Gastrocnemius medialis (tissue), 4 donors: ENCODE results near the gene AFF3. TPM values are rescaled to one million over a fixed set of nuclear protein-coding genes. Genes with fewer than 3 reads are reported as not detected.

Experiments used
- ATAC-seq, 2 donors: fragments of 150-250 bp; one replicate each; pipeline ENCODE4 v1.9.1; 2016
- DNase-seq, 2 donors: peaks; one replicate each; pipeline ENCODE4 v3.0.0-alpha.2; 2019
- H3K27ac ChIP-seq, 4 donors: fragments of 200-600 bp; sonication (generic); 1 replicate in 1 of 4; 2 replicates in 3 of 4; pipeline ENCODE4 v1.5.1; 2016 to 2018; ENCODE audit warnings: mild to moderate bottlenecking in 2 of 4, moderate library complexity in 1 of 4
- H3K27me3 ChIP-seq, 3 donors: fragments of 200-600 bp; sonication (generic) in 2 of 3; 1 replicate in 1 of 3; 2 replicates in 2 of 3; pipeline versions ENCODE4 v1.5.1 to v1.6.0; 2016 to 2019; ENCODE audit warnings: mild to moderate bottlenecking in 1 of 3, moderate library complexity in 1 of 3
- H3K36me3 ChIP-seq, 2 donors: fragments of 200-600 bp; sonication (generic) in 1 of 2; one replicate each; pipeline ENCODE4 v1.5.1; 2017 to 2018
- H3K4me1 ChIP-seq, 2 donors: fragments of 200-600 bp; sonication (generic) in 1 of 2; one replicate each; pipeline ENCODE4 v1.5.1; 2016 to 2017; ENCODE audit warnings: mild to moderate bottlenecking in 2 of 2
- H3K4me3 ChIP-seq, 4 donors: fragments of 200-600 bp; sonication (generic) in 3 of 4; 1 replicate in 1 of 4; 2 replicates in 3 of 4; pipeline ENCODE4 v1.5.1; 2016 to 2019; ENCODE audit warnings: mild to moderate bottlenecking in 2 of 4
- H3K9me3 ChIP-seq, 3 donors: fragments of 200-600 bp; sonication (generic) in 2 of 3; 1 replicate in 1 of 3; 2 replicates in 2 of 3; pipeline ENCODE4 v1.5.1; 2016 to 2019
- CTCF ChIP-seq, 5 experiments: fragments of 450-650 bp in 3 of 5; fragments of 200-600 bp in 2 of 5; sonication (generic) in 2 of 5; IDR thresholded peaks in 4 of 5; conservative IDR thresholded peaks in 1 of 5; 1 replicate in 4 of 5; 2 replicates in 1 of 5; pipeline ENCODE4 v1.5.1; 2016 to 2019; ENCODE audit warnings: antibody characterized with exemption in 5 of 5, mild to moderate bottlenecking in 3 of 5, moderate library complexity in 3 of 5
- POLR2A ChIP-seq, 2 donors: fragments of 450-650 bp; IDR thresholded peaks; one replicate each; pipeline ENCODE4 v1.6.1; 2017; ENCODE audit warnings: antibody characterized with exemption in 2 of 2, mild to moderate bottlenecking in 2 of 2, moderate library complexity in 2 of 2
- in situ Hi-C, 4 donors: fragments of 200-750 bp; cut with MboI; loops; one replicate each; pipeline versions ENCODE4 v1.15.0 to v1.8.0; 2017; ENCODE audit warnings: low sequenced_read_pairs in 4 of 4
- intact Hi-C: fragments of 100-400 bp; cut with DNase I; formaldehyde crosslinking; loops from one replicate; pipeline ENCODE4 v1.15.1; 2023; ENCODE audit warnings: low total_unique reads
- total RNA-seq, 4 donors: library from RNA; depleted of rRNA; stranded (reverse); fragments of >200 nt; gene quantifications; one replicate each; pipeline versions ENCODE4 v1.1.0 to v1.2.3, GENCODE V29; 2016

Gene AFF3
- total RNA-seq, 4 donors from 2014 or later: 0.22 to 0.55 (median 0.47) TPM

- TF ChIP-seq CTCF (IDR thresholded peaks at IDR 0.05 in 4 of 5, conservative IDR thresholded peaks at IDR 0.05 in 1 of 5): no peak
- no peak for TF ChIP-seq POLR2A (IDR thresholded peaks at IDR 0.05)
- H3K4me3 ChIP-seq: no peak overlapping the region
- H3K9me3 ChIP-seq: no peaks in the 10 kb centered on the region
- H3K27me3 ChIP-seq: no peaks in the 10 kb centered on the region
- ATAC-seq (no peak), DNase-seq (no peak)
- in situ Hi-C loops (loop anchor here in 2 of 4 donors (25.0 kb wide), 1 partner anchor 257 kb away; no protein-coding TSS in a partner anchor), intact Hi-C loops (no loop called here)
- H3K4me1 ChIP-seq: no peaks in the 10 kb centered on the region
- no peak overlapping the region for H3K27ac ChIP-seq
- H3K36me3 ChIP-seq: no peaks in the 10 kb centered on the region
Measured at GRCh38 chr2:99819766-99820165, 322.6 kb downstream of the AFF3 start.

GRCh38 chr2:99818842-99819241 lies 323.5 kb downstream of the AFF3 start:
- no peak overlapping the region for H3K4me3 ChIP-seq
- in situ Hi-C loops (loop anchor here in 2 of 4 donors (25.0 kb wide), 1 partner anchor 257 kb away; no protein-coding TSS in a partner anchor), intact Hi-C loops (no loop called here)
- no peaks in the 10 kb centered on the region for H3K9me3 ChIP-seq
- H3K27me3 ChIP-seq: no peaks in the 10 kb centered on the region
- H3K4me1 ChIP-seq: no peaks in the 10 kb centered on the region
- ATAC-seq (no peak), DNase-seq (no peak)
- no peak overlapping the region for H3K27ac ChIP-seq
- H3K36me3 ChIP-seq: no peaks in the 10 kb centered on the region
- no peak for TF ChIP-seq POLR2A (IDR thresholded peaks at IDR 0.05)
- TF ChIP-seq CTCF (IDR thresholded peaks at IDR 0.05 in 4 of 5, conservative IDR thresholded peaks at IDR 0.05 in 1 of 5): no peak

DNA sequence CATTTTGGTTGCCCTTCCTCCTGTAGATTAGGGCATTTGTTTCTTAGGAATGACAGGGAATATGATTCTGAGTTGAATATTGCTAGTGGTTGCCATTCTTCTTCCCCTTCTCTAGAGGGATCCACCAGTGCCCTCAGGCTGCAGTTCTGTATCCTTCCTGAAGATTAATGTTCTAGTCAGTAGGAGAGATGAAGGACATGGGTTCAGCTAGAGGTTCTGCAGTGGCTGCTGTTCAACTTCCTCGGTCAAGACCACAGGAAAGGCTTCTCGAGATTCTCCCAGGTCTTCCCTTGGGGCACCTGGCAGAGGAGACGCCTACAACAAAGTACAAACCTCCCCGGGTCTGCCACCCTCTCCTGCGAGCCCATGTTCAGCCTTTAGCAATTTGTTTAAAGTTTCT lies 325.5 kb downstream of the AFF3 start:
- Histone ChIP-seq H3K27me3 (no peaks in the 10 kb centered on the region), H3K36me3 (no peaks in the 10 kb centered on the region), H3K9me3 (no peaks in the 10 kb centered on the region), H3K27ac (no peak overlapping the region), H3K4me3 (no peak overlapping the region), H3K4me1 (no peaks in the 10 kb centered on the region)
- in situ Hi-C loops (loop anchor here in 2 of 4 donors (25.0 kb wide), 1 partner anchor 255 kb away; no protein-coding TSS in a partner anchor), intact Hi-C loops (no loop called here)
- TF ChIP-seq CTCF (IDR thresholded peaks at IDR 0.05 in 4 of 5, conservative IDR thresholded peaks at IDR 0.05 in 1 of 5): no peak
- no peak for TF ChIP-seq POLR2A (IDR thresholded peaks at IDR 0.05)
- DNase-seq: no peak
- no peak for ATAC-seq

GRCh38 chr2:99812426-99812825 lies 330.0 kb downstream of the AFF3 start:
- intact Hi-C loops (no loop called here), in situ Hi-C loops (loop anchor here in 2 of 4 donors (25.0 kb wide), 1 partner anchor 250 kb away; no protein-coding TSS in a partner anchor)
- Histone ChIP-seq H3K4me3 (no peak overlapping the region), H3K36me3 (no peaks in the 10 kb centered on the region), H3K4me1 (no peaks in the 10 kb centered on the region), H3K9me3 (no peaks in the 10 kb centered on the region), H3K27ac (no peak overlapping the region), H3K27me3 (no peaks in the 10 kb centered on the region)
- ATAC-seq (no peak), DNase-seq (no peak)
- TF ChIP-seq CTCF (IDR thresholded peaks at IDR 0.05 in 4 of 5, conservative IDR thresholded peaks at IDR 0.05 in 1 of 5) (no peak), POLR2A (IDR thresholded peaks at IDR 0.05) (no peak)

GRCh38 chr2:99811544-99811943 lies 330.8 kb downstream of the AFF3 start:
- no peaks in the 10 kb centered on the region for H3K9me3 ChIP-seq
- H3K4me3 ChIP-seq: no peak overlapping the region
- in situ Hi-C loops (loop anchor here in 2 of 4 donors (25.0 kb wide), 1 partner anchor 249 kb away; no protein-coding TSS in a partner anchor), intact Hi-C loops (no loop called here)
- no peak for DNase-seq
- H3K4me1 ChIP-seq: no peaks in the 10 kb centered on the region
- no peaks in the 10 kb centered on the region for H3K27me3 ChIP-seq
- ATAC-seq: no peak
- no peak overlapping the region for H3K27ac ChIP-seq
- H3K36me3 ChIP-seq: no peaks in the 10 kb centered on the region
- TF ChIP-seq POLR2A (IDR thresholded peaks at IDR 0.05): no peak
- no peak for TF ChIP-seq CTCF (IDR thresholded peaks at IDR 0.05 in 4 of 5, conservative IDR thresholded peaks at IDR 0.05 in 1 of 5)
